ENCODE data around the gene DHRS7B.

DHRS7B gene

GRCh38 chr17:21194226-21194625, 67.5 kb downstream of the DHRS7B start:
- no peak for DNase-seq (ENCODE audit: low spot score)
- no peak for TF ChIP-seq CTCF (IDR thresholded peaks at IDR 0.05; ENCODE audit: extremely low read depth, missing control alignments)

- no peak for TF ChIP-seq CTCF (IDR thresholded peaks at IDR 0.05; ENCODE audit: extremely low read depth, missing control alignments)
- DNase-seq (ENCODE audit: low spot score) = no peak
Observed at GRCh38 chr17:21194703-21195102, 67.9 kb downstream of the DHRS7B start.

GRCh38 chr17:21196126-21196525, 69.4 kb downstream of the DHRS7B start:
- TF ChIP-seq CTCF (IDR thresholded peaks at IDR 0.05; ENCODE audit: extremely low read depth, missing control alignments) = no peak
- DNase-seq (ENCODE audit: low spot score) = no peak

- no peak for TF ChIP-seq CTCF (IDR thresholded peaks at IDR 0.05; ENCODE audit: extremely low read depth, missing control alignments)
- DNase-seq (ENCODE audit: low spot score) = no peak
Observed at GRCh38 chr17:21198411-21198810, 71.6 kb downstream of the DHRS7B start.

GRCh38 chr17:21199311-21199710, 72.5 kb downstream of the DHRS7B start:
- TF ChIP-seq CTCF (IDR thresholded peaks at IDR 0.05; ENCODE audit: extremely low read depth, missing control alignments) = no peak

GRCh38 chr17:21199856-21200255, 73.1 kb downstream of the DHRS7B start:
- DNase-seq (ENCODE audit: low spot score) = no peak
- no peak for TF ChIP-seq CTCF (IDR thresholded peaks at IDR 0.05; ENCODE audit: extremely low read depth, missing control alignments)

More at GRCh38 chr17:21199311-21199710, 72.5 kb downstream of the DHRS7B start:
- no peak for DNase-seq (ENCODE audit: low spot score)

GRCh38 chr17:21200590-21201297, 74.0 kb downstream of the DHRS7B start:
- TF ChIP-seq CTCF (IDR thresholded peaks at IDR 0.05; ENCODE audit: extremely low read depth, missing control alignments) = no peak

More at GRCh38 chr17:21200590-21201297, 74.0 kb downstream of the DHRS7B start:
- DNase-seq (ENCODE audit: low spot score) = no peak

All from GM20000 (cell line).